Tibial nerve (tissue), 4 donors: ENCODE results near the gene HOATZ. TPM values are rescaled to one million over a fixed set of nuclear protein-coding genes. Genes with fewer than 3 reads are reported as not detected.

Experiments used
- DNase-seq, 2 donors: peaks; one replicate each; pipeline ENCODE4 v3.0.0-alpha.2; 2019; ENCODE audit warnings: low spot score in 2 of 2
- H3K27ac ChIP-seq, 4 donors: fragments of 200-600 bp; sonication (generic) in 3 of 4; one replicate each; pipeline ENCODE4 v1.5.1; 2017 to 2019; ENCODE audit warnings: mild to moderate bottlenecking in 1 of 4
- H3K27me3 ChIP-seq, 2 donors: fragments of 200-600 bp; sonication (generic) in 1 of 2; one replicate each; pipeline versions ENCODE4 v1.5.1 to v1.6.0; 2017 to 2019
- H3K36me3 ChIP-seq, 3 donors: fragments of 200-600 bp; sonication (generic); one replicate each; pipeline ENCODE4 v1.5.1; 2018 to 2019
- H3K4me1 ChIP-seq, 4 donors: fragments of 200-600 bp; sonication (generic) in 3 of 4; one replicate each; pipeline ENCODE4 v1.5.1; 2017 to 2019
- H3K4me3 ChIP-seq, 4 donors: fragments of 200-600 bp; sonication (generic) in 3 of 4; one replicate each; pipeline ENCODE4 v1.5.1; 2017 to 2019; ENCODE audit warnings: mild to moderate bottlenecking in 1 of 4, moderate library complexity in 1 of 4
- H3K9me3 ChIP-seq, 4 donors: fragments of 200-600 bp; sonication (generic) in 3 of 4; one replicate each; pipeline ENCODE4 v1.5.1; 2017 to 2019
- EP300 ChIP-seq, 2 donors: sonication (generic); formaldehyde crosslinking; IDR thresholded peaks; one replicate each; pipeline ENCODE4 v1.6.1; 2017; ENCODE audit warnings: antibody characterized with exemption in 2 of 2, mild to moderate bottlenecking in 1 of 2
- POLR2A ChIP-seq, 2 donors: fragments of 450-650 bp; IDR thresholded peaks; one replicate each; pipeline ENCODE4 v1.6.1; 2017; ENCODE audit warnings: antibody characterized with exemption in 2 of 2, mild to moderate bottlenecking in 2 of 2, moderate library complexity in 2 of 2
- WGBS, 2 donors: methylation state at CpG; one replicate each; pipeline ENCODE4 v1.1.5; 2018; 5-methylcytosine and 5-hydroxymethylcytosine counted together
- total RNA-seq, 4 donors: library from RNA; depleted of rRNA; stranded (reverse); fragments of >200 nt; gene quantifications; one replicate each; pipeline ENCODE4 v1.1.0, GENCODE V29; 2016
- TF ChIP-seq, protein P1 (sequence below), 5 experiments: fragments of 200-600 bp in 3 of 5; fragments of 450-650 bp in 2 of 5; sonication (generic) in 3 of 5; IDR thresholded peaks; one replicate each; pipeline ENCODE4 v1.5.1; 2016 to 2019; ENCODE audit warnings: antibody characterized with exemption in 5 of 5, mild to moderate bottlenecking in 3 of 5, moderate library complexity in 2 of 5

The HOATZ gene
- total RNA-seq, 4 donors from 2014 or later: not detected

DNA sequence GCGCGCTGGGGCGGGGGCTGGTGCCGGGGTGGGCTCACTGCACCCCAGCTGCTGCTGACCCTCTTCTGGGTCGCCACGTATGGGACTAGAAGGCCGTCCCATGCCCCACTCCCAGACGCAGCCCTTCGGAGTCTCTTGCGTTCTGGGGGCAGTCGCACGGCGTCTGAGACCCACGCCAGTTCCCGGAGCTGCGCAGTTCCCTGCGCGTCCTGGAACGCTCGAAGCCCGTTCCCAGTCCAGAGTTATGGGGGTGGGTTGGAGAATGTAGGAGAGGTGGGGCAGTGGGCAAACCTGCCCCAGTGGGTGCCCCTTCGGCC, 26.3 kb downstream of the HOATZ start:
- Histone ChIP-seq H3K4me1 (peaks cover 0 to 27% (median 10%) of the 10 kb centered on the region in 4 donors), H3K36me3 (peaks cover 0 to 17% (median 0%) of the 10 kb centered on the region in 3 donors), H3K4me3 (peak overlapping the region; percentile 56 to 78 (median 63)), H3K27me3 (peaks cover 0 to 3% of the 10 kb centered on the region in 2 donors), H3K27ac (peak overlapping the region; percentile 38 to 85 (median 68)), H3K9me3 (no peaks in the 10 kb centered on the region)
- TF ChIP-seq POLR2A (IDR thresholded peaks at IDR 0.05) (no peak), EP300 (IDR thresholded peaks at IDR 0.05) (no peak)
- TF ChIP-seq, protein P1, sequence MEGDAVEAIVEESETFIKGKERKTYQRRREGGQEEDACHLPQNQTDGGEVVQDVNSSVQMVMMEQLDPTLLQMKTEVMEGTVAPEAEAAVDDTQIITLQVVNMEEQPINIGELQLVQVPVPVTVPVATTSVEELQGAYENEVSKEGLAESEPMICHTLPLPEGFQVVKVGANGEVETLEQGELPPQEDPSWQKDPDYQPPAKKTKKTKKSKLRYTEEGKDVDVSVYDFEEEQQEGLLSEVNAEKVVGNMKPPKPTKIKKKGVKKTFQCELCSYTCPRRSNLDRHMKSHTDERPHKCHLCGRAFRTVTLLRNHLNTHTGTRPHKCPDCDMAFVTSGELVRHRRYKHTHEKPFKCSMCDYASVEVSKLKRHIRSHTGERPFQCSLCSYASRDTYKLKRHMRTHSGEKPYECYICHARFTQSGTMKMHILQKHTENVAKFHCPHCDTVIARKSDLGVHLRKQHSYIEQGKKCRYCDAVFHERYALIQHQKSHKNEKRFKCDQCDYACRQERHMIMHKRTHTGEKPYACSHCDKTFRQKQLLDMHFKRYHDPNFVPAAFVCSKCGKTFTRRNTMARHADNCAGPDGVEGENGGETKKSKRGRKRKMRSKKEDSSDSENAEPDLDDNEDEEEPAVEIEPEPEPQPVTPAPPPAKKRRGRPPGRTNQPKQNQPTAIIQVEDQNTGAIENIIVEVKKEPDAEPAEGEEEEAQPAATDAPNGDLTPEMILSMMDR (IDR thresholded peaks at IDR 0.05): no peak
- 0 to 1% methylated on average over 6 to 13 of the region's 22 CpGs for WGBS, 2 donors
- no peak for DNase-seq

DNA sequence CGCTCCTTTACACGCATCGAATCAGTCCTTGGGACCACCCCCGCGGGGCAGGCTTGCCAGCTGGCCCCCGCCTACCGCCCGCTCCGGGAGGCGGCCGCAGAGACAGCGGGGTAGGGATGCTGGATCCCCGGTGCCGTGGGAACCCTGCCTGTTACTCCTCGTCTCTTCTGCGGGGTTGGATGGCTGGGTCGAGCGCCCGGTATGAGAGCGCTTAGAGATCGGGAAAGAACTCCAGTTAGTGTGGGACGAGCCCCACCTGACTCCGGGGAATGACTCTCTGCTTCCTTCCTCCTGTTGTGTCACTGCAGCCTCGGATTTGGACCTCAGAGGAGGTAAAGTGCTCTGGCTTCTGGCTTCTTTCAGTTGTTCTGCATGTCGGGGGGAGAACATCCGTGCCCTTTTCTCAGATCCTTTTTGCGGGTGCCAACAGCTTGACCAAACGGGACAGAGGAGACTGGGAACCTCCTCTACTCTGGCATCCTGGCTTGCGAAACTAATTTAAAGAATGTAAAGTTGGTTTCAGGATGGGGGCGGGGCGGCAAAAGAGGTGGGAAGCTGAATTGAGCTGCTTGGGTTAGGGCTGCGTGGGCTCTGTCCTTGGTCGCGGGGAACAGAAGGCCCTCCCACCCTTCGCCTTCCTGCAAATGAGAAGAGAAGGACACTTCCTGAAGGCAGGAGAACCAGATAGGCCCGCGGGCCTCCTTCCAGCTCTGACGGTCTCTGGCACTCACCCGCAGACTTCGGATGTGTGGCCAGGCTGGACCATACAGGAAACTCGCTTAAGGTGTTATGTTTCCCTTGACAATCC, 26.9 kb downstream of the HOATZ start:
- peaks cover 0 to 27% (median 10%) of the 10 kb centered on the region in 4 donors for H3K4me1 ChIP-seq
- H3K27ac ChIP-seq: peak overlapping the region; percentile 38 to 85 (median 68)
- WGBS, 2 donors: 11 to 17% methylated on average over 25 to 39 of the region's 41 CpGs
- no peak for DNase-seq
- H3K9me3 ChIP-seq: no peaks in the 10 kb centered on the region
- H3K27me3 ChIP-seq: peaks cover 0 to 3% of the 10 kb centered on the region in 2 donors
- no peak for TF ChIP-seq POLR2A (IDR thresholded peaks at IDR 0.05)
- TF ChIP-seq, protein P1 (IDR thresholded peaks at IDR 0.05): no peak
- TF ChIP-seq EP300 (IDR thresholded peaks at IDR 0.05): no peak
- peaks cover 0 to 23% (median 0%) of the 10 kb centered on the region in 3 donors for H3K36me3 ChIP-seq
- peak overlapping the region; percentile 56 to 78 (median 63) for H3K4me3 ChIP-seq

DNA sequence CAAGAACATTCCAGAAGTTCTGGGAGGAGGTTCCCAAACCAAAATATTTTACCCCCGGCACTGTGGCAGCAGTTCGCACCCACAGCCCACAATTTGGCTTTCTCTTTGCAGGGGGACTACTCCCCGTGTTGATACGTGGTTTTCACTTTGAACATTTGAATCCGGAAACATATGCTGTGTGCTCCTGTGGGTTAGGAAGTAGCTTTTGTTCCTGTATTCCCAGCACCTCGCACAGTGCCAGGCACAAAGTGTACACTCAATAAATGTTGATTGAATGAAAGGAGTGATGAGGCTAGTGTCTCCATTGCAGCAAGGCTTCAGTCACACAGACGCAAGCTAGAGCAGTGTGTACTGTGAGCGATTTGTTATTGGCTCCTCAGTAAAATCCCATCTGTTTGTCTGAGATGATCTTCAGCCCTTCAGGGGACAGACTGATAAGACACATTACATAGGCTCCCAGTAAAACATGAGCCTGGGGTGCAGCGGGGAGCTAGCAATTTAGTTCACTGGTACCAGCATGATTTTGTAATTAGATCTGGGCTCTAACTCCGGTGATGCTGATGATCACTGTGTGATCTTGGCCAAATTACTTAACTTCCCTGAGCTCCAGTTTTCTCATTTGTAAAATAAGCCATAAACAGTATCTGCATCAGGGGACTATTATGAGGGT, 28.2 kb downstream of the HOATZ start:
- Histone ChIP-seq H3K4me3 (no peak overlapping the region), H3K27me3 (peaks cover 0 to 3% of the 10 kb centered on the region in 2 donors), H3K4me1 (peaks cover 0 to 27% (median 10%) of the 10 kb centered on the region in 4 donors), H3K27ac (no peak overlapping the region), H3K9me3 (no peaks in the 10 kb centered on the region), H3K36me3 (peaks cover 0 to 36% (median 0%) of the 10 kb centered on the region in 3 donors)
- no peak for TF ChIP-seq EP300 (IDR thresholded peaks at IDR 0.05)
- TF ChIP-seq, protein P1 (IDR thresholded peaks at IDR 0.05): no peak
- TF ChIP-seq POLR2A (IDR thresholded peaks at IDR 0.05): no peak
- DNase-seq: no peak
- WGBS, 2 donors: 78 to 79% methylated on average over 10 of the region's 10 CpGs

DNA sequence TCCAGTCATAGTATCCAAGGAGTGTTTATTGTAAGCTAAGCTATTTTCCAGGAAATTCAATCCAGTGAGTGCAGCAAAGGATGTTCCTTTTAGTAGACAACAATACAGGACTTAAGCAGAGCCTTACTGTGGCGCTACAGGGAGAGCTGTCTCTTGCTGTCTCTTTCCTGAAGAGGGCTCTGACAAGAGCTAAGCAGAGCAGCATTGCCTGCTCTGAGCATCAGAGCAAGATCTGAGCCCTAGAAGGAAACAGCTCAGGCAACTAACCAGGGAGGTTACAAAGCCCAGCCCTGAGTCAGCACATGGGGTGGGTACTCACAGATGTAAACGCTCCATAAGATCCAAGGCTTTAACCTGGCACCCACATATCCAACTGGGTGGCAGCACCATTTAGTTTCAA, 33.9 kb downstream of the HOATZ start:
- Histone ChIP-seq H3K27ac (no peak overlapping the region), H3K27me3 (no peaks in the 10 kb centered on the region), H3K4me1 (no peaks in the 10 kb centered on the region), H3K4me3 (no peak overlapping the region), H3K36me3 (peaks cover 0 to 52% (median 0%) of the 10 kb centered on the region in 3 donors), H3K9me3 (no peaks in the 10 kb centered on the region)
- no peak for DNase-seq
- WGBS, 2 donors: 63 to 86% methylated on average over 2 of the region's 2 CpGs
- TF ChIP-seq POLR2A (IDR thresholded peaks at IDR 0.05) (no peak), EP300 (IDR thresholded peaks at IDR 0.05) (no peak)
- TF ChIP-seq, protein P1 (IDR thresholded peaks at IDR 0.05): no peak
